Erythroblast (primary cell): ENCODE measurements around the gene BRCA1.
A peak's percentile ranks its signal among the peaks of the same experiment; 100 is the strongest.

Experiments used
- GATA1 ChIP-seq: IDR thresholded peaks from 2 replicates; pipeline ENCODE4 v1.6.1; 2011; ENCODE audit warnings: low read depth, mild to moderate bottlenecking, control low read depth, low read length, moderate library complexity
- POLR2A ChIP-seq: IDR thresholded peaks from 2 replicates; pipeline ENCODE4 v1.6.1; 2011; ENCODE audit warnings: mild to moderate bottlenecking, low read length

GRCh38 chr17:42997984-42998938 is 126.9 kb downstream of the BRCA1 start, which contains the start of gene RPL27:
- peak; percentile 98 for TF ChIP-seq POLR2A
- TF ChIP-seq GATA1: no peak
